HG03558 (cell line): ENCODE results near the gene TBC1D5.
"Not testable (repeated sequence)": the region's sequence is repeated elsewhere in the genome, so short reads cannot be mapped to it uniquely, and the experiment has no call there.

Source experiments
- ATAC-seq: cut with Tn5 transposase; IDR thresholded peaks from one replicate; pipeline ENCODE4 v1.9.1; 2021; ENCODE audit warnings: moderate number of reproducible peaks; ENCODE audit not compliant: unreplicated experiment; ENCODE audit errors: extremely low read depth

TBC1D5 gene

DNA sequence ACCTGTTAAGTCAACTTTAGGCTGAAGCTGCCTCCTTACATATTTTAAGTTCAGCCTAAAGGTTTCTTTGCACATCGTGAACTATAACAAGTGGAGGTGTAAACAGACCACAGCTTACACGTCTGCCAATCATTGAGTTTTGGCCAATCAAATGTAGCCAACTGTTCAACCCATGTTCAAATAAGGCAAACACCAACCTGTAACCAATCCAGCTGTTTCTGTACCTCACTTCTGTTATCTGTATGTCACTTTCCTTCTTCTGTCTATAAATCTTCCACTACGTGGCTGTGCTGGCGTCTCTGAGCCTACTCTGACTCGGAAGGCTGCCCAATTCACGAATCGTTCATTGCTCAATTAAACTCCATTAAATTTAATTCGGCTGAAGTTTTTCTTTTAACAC is 356.0 kb downstream of the TBC1D5 start:
- ATAC-seq = no peak

GRCh38 chr3:17384567-17385296 is 357.7 kb downstream of the TBC1D5 start:
- no peak for ATAC-seq

DNA sequence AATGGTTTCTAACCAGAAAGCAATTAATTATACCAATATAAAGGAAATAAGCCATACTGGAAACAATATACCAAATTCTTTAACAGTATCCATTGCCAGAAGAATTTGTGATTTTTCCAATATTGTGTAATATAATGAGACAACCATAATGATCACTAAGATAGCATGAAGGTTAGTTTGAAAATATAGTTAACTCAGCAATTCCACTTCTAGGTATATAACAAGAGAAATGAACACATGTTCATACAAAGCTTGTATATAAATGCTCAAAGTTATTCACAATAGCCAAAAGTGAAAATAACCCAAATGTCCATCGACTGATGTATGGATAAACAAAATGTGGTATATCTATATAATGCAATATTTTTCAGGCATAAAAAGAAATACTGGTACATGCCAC is 369.1 kb downstream of the TBC1D5 start:
- no peak for ATAC-seq

DNA sequence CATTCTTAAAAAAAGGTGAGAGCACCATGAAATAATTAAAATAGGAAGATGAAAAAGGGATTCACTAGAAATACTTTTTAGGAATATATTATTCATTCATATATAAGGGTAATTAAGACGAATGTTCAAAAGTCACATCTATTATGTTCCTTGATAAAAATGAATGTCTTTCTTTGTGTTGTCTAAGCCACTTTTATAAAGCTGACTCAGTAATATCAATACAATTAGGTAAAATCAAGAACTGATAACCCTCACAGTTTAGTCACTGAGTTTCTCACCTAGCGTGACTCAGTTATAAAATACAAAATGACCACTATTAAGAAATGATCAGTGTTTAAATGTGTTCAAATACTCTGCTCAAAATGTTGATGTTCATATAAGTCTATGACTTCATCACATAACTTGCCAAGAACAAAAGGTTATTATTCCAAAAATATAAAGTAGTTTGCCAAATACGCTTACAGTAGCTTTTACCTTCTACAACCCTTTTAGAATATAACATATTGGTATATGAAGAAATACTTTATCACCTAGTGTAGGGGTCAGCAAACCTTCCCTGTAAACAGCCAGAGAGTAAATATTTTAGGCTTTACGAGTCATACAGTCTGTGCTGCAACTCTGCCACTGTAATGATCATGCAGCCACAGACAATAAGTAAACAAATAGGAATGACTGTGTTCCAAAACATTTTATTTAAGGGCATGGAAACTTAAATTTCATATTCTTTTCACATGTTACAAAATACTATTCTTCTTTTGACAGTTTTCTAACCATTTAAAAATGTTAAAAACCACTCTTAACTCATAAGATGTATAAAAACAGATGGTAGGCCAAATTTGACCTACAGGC is 369.8 kb downstream of the TBC1D5 start:
- no peak for ATAC-seq

DNA sequence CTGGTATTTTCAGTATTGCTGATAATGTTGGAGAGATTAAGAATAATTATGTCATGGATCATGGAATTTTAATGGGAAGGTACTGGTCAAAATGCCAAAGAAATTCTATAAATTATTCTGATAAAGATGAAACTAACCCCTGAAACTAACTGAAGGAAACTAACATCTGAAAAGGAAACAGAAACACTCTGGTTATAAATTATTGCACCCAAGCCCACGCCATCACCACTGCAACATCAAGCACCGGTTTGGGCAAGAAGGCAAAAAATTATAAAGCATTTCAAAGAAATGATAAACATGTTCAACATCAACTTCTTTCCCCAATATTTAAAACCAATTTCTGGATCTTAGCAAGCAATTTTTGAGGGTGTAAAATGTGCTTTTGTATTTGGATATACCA is 372.5 kb downstream of the TBC1D5 start:
- ATAC-seq = no peak

DNA sequence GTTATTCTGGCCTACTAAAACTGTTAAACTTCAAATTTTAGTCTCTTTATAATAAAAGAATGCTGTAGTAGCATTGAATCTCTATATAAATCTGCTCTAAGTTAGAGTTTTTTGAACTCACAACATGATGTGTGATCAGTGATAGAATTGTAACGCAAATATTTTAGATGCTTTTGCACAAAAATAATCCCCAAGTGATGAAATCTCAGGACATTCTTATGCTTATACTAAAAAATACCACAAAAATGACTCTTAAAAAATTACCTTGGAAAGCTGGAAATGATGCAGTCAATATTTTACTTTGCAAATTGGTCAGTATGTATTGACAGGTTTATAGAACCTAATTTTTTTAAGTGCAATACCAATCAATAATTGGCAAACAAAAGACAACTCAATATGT is 375.3 kb downstream of the TBC1D5 start:
- ATAC-seq = no peak

- ATAC-seq = no peak
Observed at GRCh38 chr3:17360991-17361390, 381.4 kb downstream of the TBC1D5 start.

DNA sequence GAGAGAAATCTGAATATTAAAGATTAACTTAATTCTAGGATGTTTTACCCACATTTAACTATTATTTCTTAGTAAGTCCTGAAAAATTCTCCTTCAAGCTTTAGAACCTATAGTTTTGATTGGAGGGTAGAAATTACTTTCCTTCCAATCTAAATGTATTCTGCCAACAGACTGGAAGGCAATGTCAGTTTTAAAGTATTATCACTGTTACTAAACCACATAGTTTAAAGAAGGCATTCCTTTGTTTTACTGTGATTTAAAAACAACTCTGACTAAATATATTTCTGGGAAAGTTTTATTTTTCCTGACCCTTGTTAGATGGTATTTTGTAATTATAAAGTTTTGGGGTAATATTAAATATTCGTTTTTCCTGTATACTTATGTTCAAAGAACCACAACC is 382.5 kb downstream of the TBC1D5 start:
- ATAC-seq = no peak

- no peak for ATAC-seq
Observed at GRCh38 chr3:17357035-17357710, 385.3 kb downstream of the TBC1D5 start.

- no peak for ATAC-seq
Observed at GRCh38 chr3:17356585-17356984, 385.8 kb downstream of the TBC1D5 start.

DNA sequence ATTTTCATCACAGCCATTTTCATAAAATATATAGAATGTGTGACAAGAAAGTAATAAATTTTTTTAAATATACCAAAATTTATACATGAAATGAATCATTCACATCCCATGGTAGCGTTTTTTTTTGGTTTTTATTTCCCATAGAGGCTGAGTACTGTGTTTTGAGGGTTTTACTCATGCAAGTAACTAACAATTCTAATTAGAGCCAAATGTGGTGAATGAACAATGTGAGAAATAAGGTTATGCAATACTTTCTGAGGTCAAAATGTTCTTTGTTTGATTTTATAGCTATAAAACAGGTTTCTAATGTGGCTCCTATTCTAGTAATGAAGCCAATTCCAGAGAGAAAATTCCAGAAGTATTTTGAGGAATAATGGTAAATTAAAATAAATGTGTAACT is 386.8 kb downstream of the TBC1D5 start:
- no peak for ATAC-seq

DNA sequence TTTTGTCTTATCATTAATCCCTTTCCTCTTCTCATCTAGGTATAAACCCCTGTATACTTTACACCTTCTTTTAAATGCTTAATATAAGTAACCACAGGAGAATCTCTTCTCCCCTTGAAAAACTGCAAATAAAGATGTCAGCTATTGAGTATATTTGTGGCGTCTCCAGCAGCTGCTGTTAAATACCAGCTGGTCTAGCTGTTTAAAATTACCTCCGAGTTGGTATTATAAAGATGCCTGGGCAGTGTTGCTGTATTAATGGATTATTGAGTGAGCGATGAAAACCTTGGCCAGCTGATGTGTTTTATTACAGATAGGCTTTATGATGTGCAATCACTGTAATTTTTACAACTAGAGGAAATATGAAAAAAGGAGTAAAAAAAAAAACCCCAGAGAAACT is 388.1 kb downstream of the TBC1D5 start:
- ATAC-seq = no peak

- ATAC-seq = no peak
Observed at GRCh38 chr3:17352620-17353019, 389.8 kb downstream of the TBC1D5 start.

DNA sequence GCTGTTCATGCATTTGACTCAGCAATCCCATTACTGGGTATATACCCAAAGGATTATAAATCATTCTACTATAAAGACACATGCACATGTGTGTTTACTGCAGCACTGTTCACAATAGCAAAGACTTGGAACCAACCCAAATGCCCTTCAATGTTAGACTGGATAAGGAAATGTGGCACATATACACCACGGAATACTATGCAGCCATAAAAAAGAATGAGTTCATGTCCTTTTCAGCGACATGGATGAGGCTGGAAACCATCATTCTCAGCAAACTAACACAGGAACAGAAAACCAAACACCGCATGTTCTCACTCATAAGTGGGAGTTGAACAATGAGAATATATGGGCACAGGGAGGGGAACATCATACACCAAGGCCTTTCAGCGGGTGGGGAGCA is 391.2 kb downstream of the TBC1D5 start:
- not testable (repeated sequence) for ATAC-seq

- no peak for ATAC-seq
Observed at GRCh38 chr3:17349093-17349492, 393.3 kb downstream of the TBC1D5 start.

GRCh38 chr3:17342119-17342518 is 400.3 kb downstream of the TBC1D5 start:
- ATAC-seq = no peak

GRCh38 chr3:17340693-17341092 is 401.7 kb downstream of the TBC1D5 start:
- no peak for ATAC-seq

DNA sequence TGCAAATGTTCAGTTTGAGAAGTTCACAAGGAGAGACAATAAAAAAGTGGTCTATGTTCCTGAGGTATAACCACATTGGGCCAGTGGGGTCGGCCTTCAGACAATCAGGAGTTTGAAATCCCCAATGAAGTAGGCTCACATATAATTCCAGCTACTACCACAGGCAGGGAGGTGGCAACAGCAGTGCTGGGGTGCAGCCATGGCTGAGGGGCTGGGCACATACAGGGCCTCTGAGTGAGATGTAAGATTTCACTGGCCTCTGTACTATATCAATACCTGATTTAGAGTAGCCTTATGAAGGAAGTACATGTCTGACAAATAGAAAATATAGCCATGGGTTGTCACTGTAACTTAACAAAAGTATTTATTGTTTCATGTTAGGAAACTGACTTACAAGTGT is 402.2 kb downstream of the TBC1D5 start:
- no peak for ATAC-seq

DNA sequence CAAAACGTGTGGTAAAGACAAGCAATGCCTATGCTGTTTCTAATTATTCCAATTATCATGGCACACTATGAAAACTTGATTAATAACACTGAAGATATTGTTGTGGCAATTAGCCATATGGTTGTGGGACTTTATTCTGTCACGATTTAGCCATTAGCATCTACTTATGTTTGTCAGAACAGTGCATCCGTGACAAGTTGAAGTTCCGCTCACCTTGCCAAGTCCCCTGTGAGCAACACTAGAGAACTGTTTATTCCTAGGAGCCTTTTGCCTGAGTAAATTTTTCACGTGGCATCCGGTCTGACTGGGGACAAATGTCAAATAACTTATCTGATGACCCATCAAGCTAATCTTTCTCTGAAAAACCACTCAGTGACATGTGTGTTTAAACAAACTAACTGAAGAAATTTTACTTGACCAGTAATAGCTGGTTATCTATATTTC is 403.3 kb downstream of the TBC1D5 start:
- no peak for ATAC-seq

DNA sequence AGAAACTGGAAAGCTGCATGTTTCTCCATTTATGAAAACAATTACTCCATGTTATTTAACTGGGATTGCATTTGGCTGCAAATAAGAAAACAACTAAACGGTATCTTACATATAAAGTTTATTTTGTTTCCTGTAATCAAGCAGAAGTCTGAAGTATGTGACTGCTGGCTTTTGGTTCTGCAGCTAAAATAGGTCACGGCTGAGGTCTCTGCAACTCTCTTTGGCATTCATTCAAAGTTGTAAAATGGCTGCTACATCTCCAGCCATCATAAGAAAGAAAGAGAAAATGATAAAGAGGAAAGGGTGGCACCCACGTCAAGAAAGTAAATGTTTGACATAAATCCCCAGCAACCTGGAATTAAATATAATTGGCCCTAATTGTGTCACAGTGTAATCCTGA is 406.1 kb downstream of the TBC1D5 start:
- ATAC-seq = no peak

GRCh38 chr3:17333893-17334292 is 408.5 kb downstream of the TBC1D5 start:
- no peak for ATAC-seq
